ENCODE measurements around the gene PXYLP1.

Gene PXYLP1, protein sequence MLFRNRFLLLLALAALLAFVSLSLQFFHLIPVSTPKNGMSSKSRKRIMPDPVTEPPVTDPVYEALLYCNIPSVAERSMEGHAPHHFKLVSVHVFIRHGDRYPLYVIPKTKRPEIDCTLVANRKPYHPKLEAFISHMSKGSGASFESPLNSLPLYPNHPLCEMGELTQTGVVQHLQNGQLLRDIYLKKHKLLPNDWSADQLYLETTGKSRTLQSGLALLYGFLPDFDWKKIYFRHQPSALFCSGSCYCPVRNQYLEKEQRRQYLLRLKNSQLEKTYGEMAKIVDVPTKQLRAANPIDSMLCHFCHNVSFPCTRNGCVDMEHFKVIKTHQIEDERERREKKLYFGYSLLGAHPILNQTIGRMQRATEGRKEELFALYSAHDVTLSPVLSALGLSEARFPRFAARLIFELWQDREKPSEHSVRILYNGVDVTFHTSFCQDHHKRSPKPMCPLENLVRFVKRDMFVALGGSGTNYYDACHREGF

DNA sequence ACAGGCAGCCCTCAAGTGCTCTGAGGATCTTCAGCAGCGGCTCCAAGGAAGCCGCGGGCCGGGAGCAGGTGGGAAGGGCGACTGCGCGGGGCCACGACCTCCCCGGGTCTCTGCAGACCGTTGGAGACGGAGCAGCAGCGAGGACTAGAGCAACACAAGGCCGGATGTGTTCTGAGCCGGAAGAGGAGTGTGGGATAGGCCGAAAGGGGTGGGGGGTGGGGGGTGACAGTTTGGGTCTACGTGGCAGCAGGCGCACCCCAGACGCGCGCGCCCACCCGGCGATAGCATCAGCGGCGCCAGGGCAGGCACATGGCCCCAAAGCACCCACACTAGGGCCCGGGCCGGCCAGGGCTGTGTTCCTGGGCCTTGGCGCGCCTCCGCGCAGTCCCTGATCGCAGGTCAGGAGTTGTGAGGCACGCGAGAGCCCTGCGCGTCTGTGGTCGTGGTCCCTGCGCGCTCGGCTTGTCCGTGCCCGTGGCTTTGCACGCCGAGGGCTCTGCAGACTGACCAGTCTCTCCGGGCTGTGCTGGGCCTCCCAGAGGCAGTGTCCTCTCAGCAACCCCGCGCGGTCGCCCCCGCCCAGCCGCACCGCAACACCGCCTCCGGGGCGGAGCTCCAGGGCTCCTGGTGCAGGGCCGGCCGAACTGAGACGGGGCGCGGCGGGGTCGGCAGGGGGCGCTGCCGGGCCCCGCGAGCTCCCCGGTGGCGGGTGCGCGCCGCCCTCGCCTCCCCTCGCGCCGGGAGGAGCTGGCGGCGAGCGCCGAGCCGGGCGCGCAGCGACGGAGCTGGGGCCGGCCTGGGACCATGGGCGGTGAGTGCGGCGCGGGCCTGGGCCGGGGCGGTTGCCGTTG is at the start of gene PXYLP1:
Gene PXYLP1, plus strand, starts transcription at position 725 of the 851 bp plus-strand sequence. CDS start 28,351 bp downstream, outside the sequence.
- H3K4me2 ChIP-seq (ENCODE audit: low read depth, low read length, poor library complexity, severe bottlenecking) = peak within 1 kb of the TSS; percentile 93
- peaks cover 45% of the 10 kb centered on the region for H3K79me2 ChIP-seq (ENCODE audit: insufficient read depth, low read length)
- H3K4me3 ChIP-seq (ENCODE audit: low read length, poor library complexity, severe bottlenecking) = peak within 1 kb of the TSS; percentile 80
- no peak for TF ChIP-seq EZH2phosphoT487 (IDR thresholded peaks at IDR 0.05; ENCODE audit: borderline replicate concordance)
- TF ChIP-seq, protein P1, sequence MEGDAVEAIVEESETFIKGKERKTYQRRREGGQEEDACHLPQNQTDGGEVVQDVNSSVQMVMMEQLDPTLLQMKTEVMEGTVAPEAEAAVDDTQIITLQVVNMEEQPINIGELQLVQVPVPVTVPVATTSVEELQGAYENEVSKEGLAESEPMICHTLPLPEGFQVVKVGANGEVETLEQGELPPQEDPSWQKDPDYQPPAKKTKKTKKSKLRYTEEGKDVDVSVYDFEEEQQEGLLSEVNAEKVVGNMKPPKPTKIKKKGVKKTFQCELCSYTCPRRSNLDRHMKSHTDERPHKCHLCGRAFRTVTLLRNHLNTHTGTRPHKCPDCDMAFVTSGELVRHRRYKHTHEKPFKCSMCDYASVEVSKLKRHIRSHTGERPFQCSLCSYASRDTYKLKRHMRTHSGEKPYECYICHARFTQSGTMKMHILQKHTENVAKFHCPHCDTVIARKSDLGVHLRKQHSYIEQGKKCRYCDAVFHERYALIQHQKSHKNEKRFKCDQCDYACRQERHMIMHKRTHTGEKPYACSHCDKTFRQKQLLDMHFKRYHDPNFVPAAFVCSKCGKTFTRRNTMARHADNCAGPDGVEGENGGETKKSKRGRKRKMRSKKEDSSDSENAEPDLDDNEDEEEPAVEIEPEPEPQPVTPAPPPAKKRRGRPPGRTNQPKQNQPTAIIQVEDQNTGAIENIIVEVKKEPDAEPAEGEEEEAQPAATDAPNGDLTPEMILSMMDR (conservative IDR thresholded peaks at IDR 0.05; ENCODE audit: low read length) = peak; percentile 50
- no peaks in the 10 kb centered on the region for H3K27me3 ChIP-seq (ENCODE audit: insufficient read depth, low read length, poor library complexity, severe bottlenecking)
- no peaks in the 10 kb centered on the region for H3F3A ChIP-seq (ENCODE audit: low read depth)
- peak within 1 kb of the TSS; percentile 89 for H2AFZ ChIP-seq (ENCODE audit: low read length)
- H3K9me2 ChIP-seq (replicated peaks; ENCODE audit: low read depth, low read length) = no peaks in the 10 kb centered on the region
- no peaks in the 10 kb centered on the region for H3K9me3 ChIP-seq (ENCODE audit: insufficient read depth, low read depth, low read length)
- H4K20me1 ChIP-seq (ENCODE audit: insufficient read depth, low read length, poor library complexity, severe bottlenecking) = peaks cover 13% of the 10 kb centered on the region
- peaks cover 70% of the 10 kb centered on the region for H3K4me1 ChIP-seq (ENCODE audit: insufficient read depth, low read length, poor library complexity, severe bottlenecking)
- peak within 1 kb of the TSS; percentile 89 for H3K9ac ChIP-seq (ENCODE audit: low read depth, low read length, poor library complexity, severe bottlenecking)
- no peaks in the 10 kb centered on the region; the same call in 1 of the 2 replicates for H3K36me3 ChIP-seq (ENCODE audit: insufficient read depth, low read length)

DNA sequence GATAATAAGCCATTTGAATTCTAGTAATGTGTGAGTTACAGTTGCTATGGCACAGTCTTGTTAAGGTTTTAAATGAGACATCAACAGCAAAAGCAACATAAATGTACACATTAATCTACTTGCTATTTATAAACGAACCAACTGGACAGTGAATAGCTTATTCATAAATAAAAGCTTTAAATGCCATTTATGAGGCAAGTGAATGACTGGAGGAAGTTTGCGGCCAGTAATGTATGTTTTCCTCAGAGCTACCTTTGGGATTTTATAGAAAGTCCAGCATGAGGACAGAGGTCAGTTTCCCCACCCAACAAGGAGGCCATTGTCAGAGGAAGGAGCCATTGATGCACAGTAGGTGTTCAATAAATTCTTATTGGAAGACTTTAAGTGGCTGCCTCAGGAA is 48.0 kb upstream of the PXYLP1 start:
- Histone ChIP-seq H3K9ac (ENCODE audit: low read depth, low read length, poor library complexity, severe bottlenecking) (no peak overlapping the region), H3K36me3 (ENCODE audit: insufficient read depth, low read length) (no peaks in the 10 kb centered on the region), H3K27me3 (ENCODE audit: insufficient read depth, low read length, poor library complexity, severe bottlenecking) (no peaks in the 10 kb centered on the region), H3K4me3 (ENCODE audit: low read length, poor library complexity, severe bottlenecking) (no peak overlapping the region), H2AFZ (ENCODE audit: low read length) (no peak overlapping the region), H3K79me2 (ENCODE audit: insufficient read depth, low read length) (no peaks in the 10 kb centered on the region), H4K20me1 (ENCODE audit: insufficient read depth, low read length, poor library complexity, severe bottlenecking) (no peaks in the 10 kb centered on the region), H3K9me3 (ENCODE audit: insufficient read depth, low read depth, low read length) (no peaks in the 10 kb centered on the region), H3K4me2 (ENCODE audit: low read depth, low read length, poor library complexity, severe bottlenecking) (no peak overlapping the region), H3F3A (ENCODE audit: low read depth) (no peaks in the 10 kb centered on the region), H3K9me2 (replicated peaks; ENCODE audit: low read depth, low read length) (no peaks in the 10 kb centered on the region), H3K4me1 (ENCODE audit: insufficient read depth, low read length, poor library complexity, severe bottlenecking) (no peaks in the 10 kb centered on the region)
- no peak for TF ChIP-seq EZH2phosphoT487 (IDR thresholded peaks at IDR 0.05; ENCODE audit: borderline replicate concordance)
- TF ChIP-seq, protein P1 (conservative IDR thresholded peaks at IDR 0.05; ENCODE audit: low read length) = no peak

DNA sequence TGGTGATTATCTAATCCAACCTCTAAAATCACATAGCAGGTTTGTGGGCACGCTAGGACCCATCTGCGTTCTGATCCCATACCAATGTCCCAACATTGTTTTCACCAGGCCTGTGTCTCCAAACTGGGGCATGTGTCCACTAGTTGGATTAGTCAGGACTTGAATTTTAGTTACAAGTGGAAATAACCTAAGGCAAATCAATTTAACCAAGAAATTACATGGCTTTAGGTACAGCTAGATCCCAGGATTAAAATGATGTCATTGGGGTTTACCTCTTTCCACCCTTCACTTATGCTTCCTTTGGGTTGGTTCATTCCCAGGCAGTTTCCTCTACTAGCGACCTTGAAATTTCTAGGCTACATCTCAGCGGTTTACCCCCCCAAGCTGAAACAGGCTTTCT is 47.2 kb upstream of the PXYLP1 start:
- no peaks in the 10 kb centered on the region for H3F3A ChIP-seq (ENCODE audit: low read depth)
- no peaks in the 10 kb centered on the region for H3K9me3 ChIP-seq (ENCODE audit: insufficient read depth, low read depth, low read length)
- H3K79me2 ChIP-seq (ENCODE audit: insufficient read depth, low read length) = no peaks in the 10 kb centered on the region
- H3K36me3 ChIP-seq (ENCODE audit: insufficient read depth, low read length) = no peaks in the 10 kb centered on the region
- no peaks in the 10 kb centered on the region for H4K20me1 ChIP-seq (ENCODE audit: insufficient read depth, low read length, poor library complexity, severe bottlenecking)
- no peaks in the 10 kb centered on the region for H3K4me1 ChIP-seq (ENCODE audit: insufficient read depth, low read length, poor library complexity, severe bottlenecking)
- H3K4me3 ChIP-seq (ENCODE audit: low read length, poor library complexity, severe bottlenecking) = no peak overlapping the region
- H3K9me2 ChIP-seq (replicated peaks; ENCODE audit: low read depth, low read length) = no peaks in the 10 kb centered on the region
- no peak overlapping the region for H2AFZ ChIP-seq (ENCODE audit: low read length)
- H3K27me3 ChIP-seq (ENCODE audit: insufficient read depth, low read length, poor library complexity, severe bottlenecking) = no peaks in the 10 kb centered on the region
- no peak overlapping the region for H3K9ac ChIP-seq (ENCODE audit: low read depth, low read length, poor library complexity, severe bottlenecking)
- no peak overlapping the region for H3K4me2 ChIP-seq (ENCODE audit: low read depth, low read length, poor library complexity, severe bottlenecking)
- TF ChIP-seq, protein P1 (conservative IDR thresholded peaks at IDR 0.05; ENCODE audit: low read length) = no peak
- TF ChIP-seq EZH2phosphoT487 (IDR thresholded peaks at IDR 0.05; ENCODE audit: borderline replicate concordance) = no peak

Measured in Loucy (cell line).